Measurements from ENCODE around the gene ZNF536.

- TF ChIP-seq, protein P1, sequence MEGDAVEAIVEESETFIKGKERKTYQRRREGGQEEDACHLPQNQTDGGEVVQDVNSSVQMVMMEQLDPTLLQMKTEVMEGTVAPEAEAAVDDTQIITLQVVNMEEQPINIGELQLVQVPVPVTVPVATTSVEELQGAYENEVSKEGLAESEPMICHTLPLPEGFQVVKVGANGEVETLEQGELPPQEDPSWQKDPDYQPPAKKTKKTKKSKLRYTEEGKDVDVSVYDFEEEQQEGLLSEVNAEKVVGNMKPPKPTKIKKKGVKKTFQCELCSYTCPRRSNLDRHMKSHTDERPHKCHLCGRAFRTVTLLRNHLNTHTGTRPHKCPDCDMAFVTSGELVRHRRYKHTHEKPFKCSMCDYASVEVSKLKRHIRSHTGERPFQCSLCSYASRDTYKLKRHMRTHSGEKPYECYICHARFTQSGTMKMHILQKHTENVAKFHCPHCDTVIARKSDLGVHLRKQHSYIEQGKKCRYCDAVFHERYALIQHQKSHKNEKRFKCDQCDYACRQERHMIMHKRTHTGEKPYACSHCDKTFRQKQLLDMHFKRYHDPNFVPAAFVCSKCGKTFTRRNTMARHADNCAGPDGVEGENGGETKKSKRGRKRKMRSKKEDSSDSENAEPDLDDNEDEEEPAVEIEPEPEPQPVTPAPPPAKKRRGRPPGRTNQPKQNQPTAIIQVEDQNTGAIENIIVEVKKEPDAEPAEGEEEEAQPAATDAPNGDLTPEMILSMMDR (IDR thresholded peaks at IDR 0.05): no peak
- no peak for TF ChIP-seq POLR2A (IDR thresholded peaks at IDR 0.05)
These were observed 73.2 kb downstream of the ZNF536 start for GRCh38 chr19:30445385-30445784.
